Measurements from ENCODE around the gene STAC2.

The STAC2 gene

DNA sequence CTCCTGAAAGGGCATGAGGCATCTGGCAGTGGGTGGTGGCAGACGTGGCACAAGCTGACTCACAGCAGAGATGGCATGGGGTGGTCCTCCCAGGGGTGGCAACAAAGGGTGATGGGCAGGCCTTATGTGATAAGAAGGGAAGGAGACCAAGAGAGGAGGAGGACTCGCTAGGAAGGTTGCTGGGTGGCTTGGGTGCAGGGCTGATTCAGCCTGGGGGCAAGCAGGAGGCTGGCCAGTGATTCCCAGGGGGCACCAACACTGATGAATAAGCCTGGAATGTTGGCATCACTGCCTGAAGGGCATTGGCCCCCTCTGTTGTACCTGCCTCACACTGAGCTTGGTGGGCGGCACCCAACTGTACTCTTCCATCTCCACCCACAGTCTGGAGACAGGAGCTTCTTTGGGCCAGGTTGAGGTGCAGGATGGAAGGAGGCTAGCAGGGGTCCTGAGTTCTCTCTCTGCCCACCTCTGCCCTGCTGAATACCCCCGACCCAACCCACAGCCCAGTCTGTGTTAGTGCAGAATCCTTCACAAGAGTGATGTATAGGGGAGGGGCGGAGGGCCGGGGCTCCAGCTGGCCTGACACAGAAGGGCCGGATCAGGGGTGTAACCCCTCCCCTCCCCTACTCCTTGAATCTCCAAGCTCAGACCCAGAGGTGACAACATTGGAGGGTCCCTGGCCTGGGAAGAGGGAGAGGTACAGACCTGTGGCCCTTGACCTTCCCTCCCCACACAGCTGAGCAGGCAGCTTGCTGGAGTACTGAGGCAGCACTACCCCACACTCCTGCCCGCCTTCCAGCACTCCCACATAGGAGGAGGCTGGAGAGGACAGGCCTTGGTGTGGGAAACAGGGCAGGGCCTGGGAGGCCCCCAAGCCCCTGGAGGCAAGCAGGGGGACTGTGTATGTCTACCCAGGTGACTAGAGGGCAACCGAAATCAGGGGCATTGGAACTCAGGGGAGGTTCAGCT, 2.6 kb downstream of the STAC2 start:
- no peak overlapping the region for H3K27ac Mint-ChIP-seq
- H3K4me1 Mint-ChIP-seq: peaks cover 21% of the 10 kb centered on the region
- no peaks in the 10 kb centered on the region for H3K9me3 Mint-ChIP-seq
- ATAC-seq: peak; percentile 21
- no peak overlapping the region for H3K4me3 Mint-ChIP-seq
- peaks cover 67% of the 10 kb centered on the region for H3K27me3 Mint-ChIP-seq
- DNase-seq: no peak

- no peak for DNase-seq
- no peaks in the 10 kb centered on the region for H3K9me3 Mint-ChIP-seq
- peaks cover 66% of the 10 kb centered on the region for H3K27me3 Mint-ChIP-seq
- no peak overlapping the region for H3K4me3 Mint-ChIP-seq
- H3K4me1 Mint-ChIP-seq: peaks cover 25% of the 10 kb centered on the region
- ATAC-seq: no peak
- no peak overlapping the region for H3K27ac Mint-ChIP-seq
These were observed 3.6 kb downstream of the STAC2 start for GRCh38 chr17:39222151-39222550.

GRCh38 chr17:39221572-39221971, 4.2 kb downstream of the STAC2 start:
- Mint-ChIP-seq H3K27me3 (peaks cover 68% of the 10 kb centered on the region), H3K9me3 (no peaks in the 10 kb centered on the region), H3K4me3 (no peak overlapping the region), H3K27ac (peak overlapping the region in 1 of 2 donors; percentile 36), H3K4me1 (peaks cover 25% of the 10 kb centered on the region)
- DNase-seq (no peak), ATAC-seq (no peak)

- H3K4me1 Mint-ChIP-seq: peaks cover 14% of the 10 kb centered on the region
- H3K27me3 Mint-ChIP-seq: peaks cover 59% of the 10 kb centered on the region
These were observed 6.0 kb downstream of the STAC2 start for GRCh38 chr17:39219647-39220154.

DNA sequence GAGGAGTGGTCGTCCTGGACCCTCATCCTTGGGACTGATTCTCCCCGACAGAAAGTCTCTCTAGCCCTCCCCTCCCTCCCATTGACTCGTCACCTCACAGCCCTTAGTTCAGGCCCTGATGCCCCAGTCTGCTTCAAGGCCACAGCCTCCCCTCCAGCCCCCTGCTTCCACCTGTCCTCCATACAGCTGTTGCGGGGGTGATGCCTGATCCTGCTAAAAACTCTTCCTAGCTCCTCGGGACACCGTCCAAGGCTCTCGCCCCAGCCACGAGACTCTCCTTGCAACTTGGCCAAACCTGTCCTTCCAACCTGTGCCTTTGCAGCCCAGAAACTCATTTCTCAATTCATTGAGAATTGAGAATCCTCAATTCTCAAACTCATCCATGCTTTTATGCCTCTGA, 6.8 kb downstream of the STAC2 start:
- no peak for ATAC-seq
- no peak for DNase-seq
- no peak overlapping the region for H3K4me3 Mint-ChIP-seq
- no peaks in the 10 kb centered on the region for H3K9me3 Mint-ChIP-seq
- H3K27me3 Mint-ChIP-seq: peaks cover 51% of the 10 kb centered on the region
- peaks cover 9% of the 10 kb centered on the region for H3K4me1 Mint-ChIP-seq
- H3K27ac Mint-ChIP-seq: no peak overlapping the region

More at GRCh38 chr17:39219647-39220154, 6.0 kb downstream of the STAC2 start:
- Mint-ChIP-seq H3K4me3 (no peak overlapping the region), H3K27ac (no peak overlapping the region), H3K9me3 (no peaks in the 10 kb centered on the region)
- no peak for DNase-seq
- no peak for ATAC-seq

- Mint-ChIP-seq H3K27me3 (peaks cover 40% of the 10 kb centered on the region), H3K4me3 (peak overlapping the region; percentile 48 to 60), H3K4me1 (peaks cover 9% of the 10 kb centered on the region), H3K9me3 (no peaks in the 10 kb centered on the region), H3K27ac (no peak overlapping the region)
- peak; percentile 21 for ATAC-seq
- DNase-seq: no peak
These were observed 7.9 kb downstream of the STAC2 start for GRCh38 chr17:39217734-39218369.

GRCh38 chr17:39213852-39214251, 11.9 kb downstream of the STAC2 start:
- Mint-ChIP-seq H3K27me3 (peaks cover 27% of the 10 kb centered on the region), H3K27ac (no peak overlapping the region), H3K4me1 (peaks cover 36% of the 10 kb centered on the region), H3K9me3 (no peaks in the 10 kb centered on the region), H3K4me3 (no peak overlapping the region)
- no peak for ATAC-seq
- no peak for DNase-seq

- H3K4me3 Mint-ChIP-seq: no peak overlapping the region
These were observed 12.8 kb downstream of the STAC2 start for GRCh38 chr17:39212841-39213480.

DNA sequence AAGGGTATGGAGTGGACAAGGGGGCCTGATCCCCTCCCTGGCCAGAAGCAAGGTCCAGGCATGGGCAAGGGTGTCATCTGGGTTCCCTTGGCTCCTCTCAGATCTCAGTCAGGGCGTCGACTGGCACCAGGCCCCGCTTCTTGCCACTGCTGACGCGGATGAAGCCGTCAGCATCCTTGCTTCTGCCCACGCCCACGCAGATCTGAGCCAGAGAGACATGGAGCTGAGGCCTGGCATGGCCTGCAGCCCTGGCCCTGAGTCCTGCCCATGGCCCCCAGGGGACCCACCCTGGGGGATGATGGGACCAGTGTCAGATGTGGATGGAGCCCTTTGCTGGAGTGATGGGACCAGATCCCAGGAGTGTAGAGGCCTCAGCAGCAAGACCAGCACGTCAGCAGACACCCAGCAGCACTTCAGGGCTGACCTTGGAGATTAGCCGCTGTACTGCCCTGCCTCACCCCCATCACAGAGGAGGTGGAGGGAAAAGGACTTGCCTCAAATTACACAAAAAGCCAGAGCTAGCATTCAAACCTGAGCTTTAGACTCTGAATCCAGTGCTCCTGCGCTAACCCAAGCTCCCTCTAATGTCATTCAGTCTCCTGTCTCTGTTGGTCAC, 13.4 kb downstream of the STAC2 start:
- H3K9me3 Mint-ChIP-seq: no peaks in the 10 kb centered on the region
- DNase-seq (no peak), ATAC-seq (no peak)
- peaks cover 46% of the 10 kb centered on the region for H3K4me1 Mint-ChIP-seq
- H3K4me3 Mint-ChIP-seq: no peak overlapping the region
- H3K27me3 Mint-ChIP-seq: peaks cover 15% of the 10 kb centered on the region
- no peak overlapping the region for H3K27ac Mint-ChIP-seq

More at GRCh38 chr17:39212841-39213480, 12.8 kb downstream of the STAC2 start:
- Mint-ChIP-seq H3K9me3 (no peaks in the 10 kb centered on the region), H3K27ac (no peak overlapping the region), H3K27me3 (peaks cover 20% of the 10 kb centered on the region), H3K4me1 (peaks cover 42% of the 10 kb centered on the region)
- no peak for DNase-seq
- no peak for ATAC-seq

DNA sequence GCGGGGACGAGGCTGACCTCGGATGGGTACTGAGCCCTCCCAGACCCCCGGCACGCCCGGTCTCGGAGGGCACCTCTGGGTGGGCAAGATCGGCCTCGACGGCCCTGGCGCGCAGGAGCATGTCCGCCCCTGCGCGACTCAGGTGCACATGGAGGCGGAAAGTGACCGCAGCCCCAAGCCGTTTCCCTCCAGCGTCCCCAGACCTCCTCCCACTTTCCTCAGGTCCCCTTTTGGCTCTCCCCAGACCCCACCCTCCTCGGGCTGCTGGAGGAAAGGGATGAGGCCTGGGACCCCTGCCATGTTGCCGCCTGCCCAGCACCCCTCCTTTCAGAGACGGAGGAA, 15.7 kb downstream of the STAC2 start:
- H3K9me3 Mint-ChIP-seq: no peaks in the 10 kb centered on the region
- H3K4me3 Mint-ChIP-seq: peak overlapping the region; percentile 20 to 75
- H3K4me1 Mint-ChIP-seq: peaks cover 57% of the 10 kb centered on the region
- no peak for DNase-seq
- ATAC-seq: no peak
- H3K27me3 Mint-ChIP-seq: no peaks in the 10 kb centered on the region
- H3K27ac Mint-ChIP-seq: peak overlapping the region in 1 of 2 donors; percentile 9

GRCh38 chr17:39209317-39210092, 16.2 kb downstream of the STAC2 start:
- ATAC-seq (peak; percentile 79), DNase-seq (peak; percentile 69 to 70)
- Mint-ChIP-seq H3K9me3 (no peaks in the 10 kb centered on the region), H3K27me3 (no peaks in the 10 kb centered on the region), H3K4me1 (peaks cover 61% of the 10 kb centered on the region), H3K4me3 (peak overlapping the region; percentile 20 to 75), H3K27ac (no peak overlapping the region)

DNA sequence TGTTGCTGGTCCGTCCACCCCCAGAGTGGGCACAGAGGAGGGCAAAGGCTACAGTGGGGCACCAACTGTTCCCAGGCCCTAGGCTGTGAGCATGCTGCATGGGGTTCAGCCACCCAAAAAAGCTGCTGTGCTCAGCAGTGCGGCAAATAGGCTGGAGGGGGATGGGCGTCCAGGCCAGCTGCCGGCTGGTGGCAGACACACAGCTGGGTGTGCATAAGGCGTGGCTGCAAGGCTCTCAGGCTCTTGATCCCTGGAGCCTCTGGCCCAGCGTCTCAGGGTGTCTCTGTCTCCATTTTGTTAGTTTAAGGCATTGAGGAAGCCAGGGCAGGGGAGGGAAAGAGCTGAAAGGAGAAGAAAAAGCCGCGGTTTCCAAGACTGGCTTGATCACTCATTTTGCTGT, 16.9 kb downstream of the STAC2 start:
- ATAC-seq (no peak), DNase-seq (no peak)
- Mint-ChIP-seq H3K4me1 (peaks cover 67% of the 10 kb centered on the region), H3K9me3 (no peaks in the 10 kb centered on the region), H3K27me3 (no peaks in the 10 kb centered on the region), H3K27ac (no peak overlapping the region), H3K4me3 (peak overlapping the region in 1 of 2 donors; percentile 75)

- Mint-ChIP-seq H3K4me3 (peak overlapping the region in 1 of 2 donors; percentile 75), H3K4me1 (peaks cover 73% of the 10 kb centered on the region), H3K27ac (no peak overlapping the region), H3K27me3 (no peaks in the 10 kb centered on the region), H3K9me3 (no peaks in the 10 kb centered on the region)
- ATAC-seq (no peak), DNase-seq (no peak)
These were observed 17.6 kb downstream of the STAC2 start for GRCh38 chr17:39208136-39208535.

DNA sequence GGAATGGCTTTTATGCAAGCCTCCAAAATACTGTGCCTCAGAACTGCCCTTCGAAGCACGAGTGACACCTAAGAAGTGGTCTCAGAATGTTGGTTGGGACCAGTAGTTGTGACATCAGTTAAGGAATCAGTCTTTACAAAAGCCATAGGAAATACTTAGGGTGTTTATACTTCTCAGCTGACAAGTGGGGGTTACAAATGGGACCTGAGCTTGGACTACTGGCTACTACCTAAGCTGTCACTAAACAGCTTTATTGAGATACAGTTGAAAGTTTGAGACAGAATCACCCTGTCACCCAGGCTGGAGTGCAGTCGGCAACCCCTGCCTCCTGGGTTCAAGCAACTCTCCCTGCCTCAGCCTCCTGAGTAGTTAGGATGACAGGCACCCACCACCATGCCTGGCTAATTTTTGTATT, 20.6 kb downstream of the STAC2 start:
- peaks cover 80% of the 10 kb centered on the region for H3K4me1 Mint-ChIP-seq
- H3K27me3 Mint-ChIP-seq: no peaks in the 10 kb centered on the region
- H3K27ac Mint-ChIP-seq: peak overlapping the region in 1 of 2 donors; percentile 19

More for the DNA sequence above, 20.6 kb downstream of the STAC2 start:
- no peak for DNase-seq
- ATAC-seq: no peak
- Mint-ChIP-seq H3K9me3 (no peaks in the 10 kb centered on the region), H3K4me3 (no peak overlapping the region)
